Fibroblast of lung (primary cell): Measurements from ENCODE around the gene SEL1L. TPM values are rescaled to one million over a fixed set of nuclear protein-coding genes. Genes with fewer than 3 reads are reported as not detected.

Experiments used
- DNase-seq, 2 donors: peaks; one replicate each; pipeline versions ENCODE4 v3.0.0 to v3.0.0-alpha.2; 2010; ENCODE audit warnings: low read depth in 2 of 2
- H2AFZ ChIP-seq: 2 replicates; pipeline ENCODE4 v1.5.1; 2012; ENCODE audit warnings: low read length, control low read depth, inconsistent platforms
- H3K27ac ChIP-seq: 2 replicates; pipeline ENCODE4 v1.5.1; 2011; ENCODE audit warnings: low read length, control low read depth; ENCODE audit not compliant: insufficient read depth
- H3K27me3 ChIP-seq: 2 replicates; pipeline ENCODE4 v1.5.1; 2011; ENCODE audit warnings: mild to moderate bottlenecking, low read length; ENCODE audit not compliant: control insufficient read depth, insufficient read depth
- H3K36me3 ChIP-seq: 2 replicates; pipeline ENCODE4 v1.5.1; 2011; ENCODE audit warnings: low read length; ENCODE audit not compliant: control insufficient read depth, insufficient read depth
- H3K4me1 ChIP-seq: 2 replicates; pipeline ENCODE4 v1.5.1; 2011; ENCODE audit warnings: low read length; ENCODE audit not compliant: control insufficient read depth, insufficient read depth; ENCODE audit errors: extremely low read depth
- H3K4me2 ChIP-seq: 2 replicates; pipeline ENCODE4 v1.5.1; 2011; ENCODE audit warnings: low read length, control low read depth; ENCODE audit not compliant: insufficient read depth; ENCODE audit errors: extremely low read depth
- H3K4me3 ChIP-seq, 4 experiments: fragments of 200-600 bp in 1 of 4; sonication (generic) in 1 of 4; replicated peaks in 1 of 4; 2 replicates each; pipeline ENCODE4 v1.5.1; 2011 to 2016; ENCODE audit warnings: low read length in 4 of 4, low read depth in 3 of 4, mild to moderate bottlenecking in 3 of 4, control low read depth in 2 of 4, inconsistent platforms in 1 of 4, mixed read lengths in 1 of 4; ENCODE audit not compliant: insufficient read depth in 1 of 4; ENCODE audit errors: control extremely low read depth in 1 of 4
- H3K79me2 ChIP-seq: 2 replicates; pipeline ENCODE4 v1.5.1; 2012; ENCODE audit warnings: mild to moderate bottlenecking, low read length, inconsistent platforms; ENCODE audit not compliant: control insufficient read depth, insufficient read depth
- H3K9ac ChIP-seq: 2 replicates; pipeline ENCODE4 v1.5.1; 2011; ENCODE audit warnings: mild to moderate bottlenecking, low read length, control low read depth; ENCODE audit not compliant: insufficient read depth
- H3K9me3 ChIP-seq: 2 replicates; pipeline ENCODE4 v1.5.1; 2012; ENCODE audit warnings: low read depth, low read length; ENCODE audit not compliant: control insufficient read depth, insufficient read depth
- H4K20me1 ChIP-seq: 2 replicates; pipeline ENCODE4 v1.5.1; 2011; ENCODE audit warnings: low read length; ENCODE audit not compliant: control insufficient read depth, insufficient read depth; ENCODE audit errors: extremely low read depth
- EZH2 ChIP-seq: IDR thresholded peaks from 2 replicates; pipeline ENCODE4 v1.5.1; 2012; ENCODE audit warnings: low read length, control low read depth, mild to moderate bottlenecking; ENCODE audit errors: missing control alignments
- polyA plus RNA-seq, 2 donors: library from polyadenylated mRNA; depleted of rRNA in 1 of 2; stranded (reverse) in 1 of 2; unstranded in 1 of 2; fragments of >200 nt; gene quantifications; 2 replicates each; pipeline ENCODE4 v1.2.1, GENCODE V29; 2011 to 2012; ENCODE audit warnings: missing spikeins in 1 of 2
- total RNA-seq: library from RNA; depleted of rRNA; stranded (reverse); fragments of >200 nt; gene quantifications from 2 replicates; pipeline ENCODE4 v1.2.1, GENCODE V29; 2014
- TF ChIP-seq, protein P1 (sequence below), 2 donors: IDR thresholded peaks in 1 of 2; conservative IDR thresholded peaks in 1 of 2; 1 replicate in 1 of 2; 2 replicates in 1 of 2; pipeline ENCODE4 v1.5.1; 2011 to 2012; ENCODE audit warnings: low read length in 2 of 2, control low read depth in 1 of 2, inconsistent platforms in 1 of 2, low read depth in 1 of 2, mild to moderate bottlenecking in 1 of 2

The SEL1L gene
- total and polyA plus RNA-seq, 2 donors (not counting 1 experiment from before 2014, with no cell fraction given) = 39.3 to 143 TPM

DNA sequence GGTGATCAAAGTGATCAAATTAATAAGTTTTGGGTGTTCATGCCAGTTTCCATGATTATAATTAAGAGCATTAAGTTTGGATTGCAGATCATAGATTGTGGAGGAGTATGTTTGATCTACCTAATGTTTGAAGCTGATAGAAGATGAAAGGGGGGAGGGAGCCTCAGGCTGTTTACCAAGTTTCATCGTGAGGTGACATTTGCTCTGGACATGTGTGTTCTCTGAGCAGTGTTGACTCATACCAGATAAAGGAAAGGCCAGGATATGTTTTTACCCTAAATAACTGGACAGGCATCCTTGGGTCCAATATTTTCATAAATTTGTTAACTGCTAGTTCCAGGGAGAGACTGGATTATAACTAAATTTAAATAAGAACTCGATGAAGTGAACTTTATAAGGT, 3.5 kb upstream of the SEL1L start:
- Histone ChIP-seq H3K4me1 (no peaks in the 10 kb centered on the region), H3K27me3 (no peaks in the 10 kb centered on the region), H3K4me2 (no peak overlapping the region), H4K20me1 (no peaks in the 10 kb centered on the region), H3K4me3 (no peak overlapping the region), H3K79me2 (peaks cover 14% of the 10 kb centered on the region), H3K9me3 (no peaks in the 10 kb centered on the region), H3K27ac (no peak overlapping the region), H3K36me3 (no peaks in the 10 kb centered on the region), H3K9ac (no peak overlapping the region), H2AFZ (no peak overlapping the region)
- no peak for DNase-seq
- TF ChIP-seq, protein P1, sequence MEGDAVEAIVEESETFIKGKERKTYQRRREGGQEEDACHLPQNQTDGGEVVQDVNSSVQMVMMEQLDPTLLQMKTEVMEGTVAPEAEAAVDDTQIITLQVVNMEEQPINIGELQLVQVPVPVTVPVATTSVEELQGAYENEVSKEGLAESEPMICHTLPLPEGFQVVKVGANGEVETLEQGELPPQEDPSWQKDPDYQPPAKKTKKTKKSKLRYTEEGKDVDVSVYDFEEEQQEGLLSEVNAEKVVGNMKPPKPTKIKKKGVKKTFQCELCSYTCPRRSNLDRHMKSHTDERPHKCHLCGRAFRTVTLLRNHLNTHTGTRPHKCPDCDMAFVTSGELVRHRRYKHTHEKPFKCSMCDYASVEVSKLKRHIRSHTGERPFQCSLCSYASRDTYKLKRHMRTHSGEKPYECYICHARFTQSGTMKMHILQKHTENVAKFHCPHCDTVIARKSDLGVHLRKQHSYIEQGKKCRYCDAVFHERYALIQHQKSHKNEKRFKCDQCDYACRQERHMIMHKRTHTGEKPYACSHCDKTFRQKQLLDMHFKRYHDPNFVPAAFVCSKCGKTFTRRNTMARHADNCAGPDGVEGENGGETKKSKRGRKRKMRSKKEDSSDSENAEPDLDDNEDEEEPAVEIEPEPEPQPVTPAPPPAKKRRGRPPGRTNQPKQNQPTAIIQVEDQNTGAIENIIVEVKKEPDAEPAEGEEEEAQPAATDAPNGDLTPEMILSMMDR (conservative IDR thresholded peaks at IDR 0.05 in 1 of 2, IDR thresholded peaks at IDR 0.05 in 1 of 2; ENCODE audit: low read depth in 1 of 2, low read length in 2 of 2) = no peak
- TF ChIP-seq EZH2 = no peak

DNA sequence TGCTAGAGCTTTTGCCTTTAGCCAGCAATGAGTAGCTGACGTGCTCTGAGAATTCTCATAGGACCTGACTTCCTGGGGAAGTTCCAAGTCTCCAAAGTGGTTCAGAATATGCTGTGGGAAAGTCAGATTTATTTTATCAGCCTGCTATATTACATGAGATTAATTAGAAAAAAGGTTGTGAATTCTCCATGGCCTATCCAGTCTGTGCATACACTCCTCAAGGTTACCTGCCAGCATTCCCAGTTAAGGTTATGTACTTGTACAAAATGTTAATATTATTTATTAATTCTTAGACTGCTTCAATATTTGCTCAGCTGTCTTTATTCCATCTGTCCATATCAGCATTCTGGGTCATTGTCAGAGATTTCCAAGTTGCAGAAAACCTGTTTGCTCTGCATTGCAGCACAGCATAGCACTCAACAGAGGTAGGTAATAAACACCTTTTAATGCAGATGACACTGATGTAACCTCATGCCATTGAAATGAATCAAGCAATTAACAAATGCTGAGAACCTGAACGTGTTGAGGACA, 2.7 kb upstream of the SEL1L start:
- Histone ChIP-seq H2AFZ (no peak overlapping the region), H3K9me3 (no peaks in the 10 kb centered on the region), H3K79me2 (peaks cover 22% of the 10 kb centered on the region), H3K9ac (no peak overlapping the region), H3K27me3 (no peaks in the 10 kb centered on the region), H3K4me3 (no peak overlapping the region), H3K4me1 (no peaks in the 10 kb centered on the region), H3K36me3 (no peaks in the 10 kb centered on the region), H4K20me1 (no peaks in the 10 kb centered on the region), H3K27ac (no peak overlapping the region), H3K4me2 (no peak overlapping the region)
- DNase-seq = no peak
- no peak for TF ChIP-seq EZH2
- TF ChIP-seq, protein P1 (conservative IDR thresholded peaks at IDR 0.05 in 1 of 2, IDR thresholded peaks at IDR 0.05 in 1 of 2; ENCODE audit: low read depth in 1 of 2, low read length in 2 of 2) = no peak

- Histone ChIP-seq H3K4me2 (no peak overlapping the region), H3K9me3 (no peaks in the 10 kb centered on the region), H3K27me3 (no peaks in the 10 kb centered on the region), H3K36me3 (no peaks in the 10 kb centered on the region), H2AFZ (peak overlapping the region; percentile 19), H3K4me1 (no peaks in the 10 kb centered on the region), H3K27ac (no peak overlapping the region), H3K4me3 (no peak overlapping the region), H3K79me2 (peaks cover 28% of the 10 kb centered on the region), H4K20me1 (no peaks in the 10 kb centered on the region), H3K9ac (no peak overlapping the region)
- no peak for TF ChIP-seq EZH2
- TF ChIP-seq, protein P1 (conservative IDR thresholded peaks at IDR 0.05 in 1 of 2, IDR thresholded peaks at IDR 0.05 in 1 of 2; ENCODE audit: low read depth in 1 of 2, low read length in 2 of 2) = no peak
- no peak for DNase-seq
Measured at GRCh38 chr14:81535396-81536164, 1.9 kb upstream of the SEL1L start.
